ENCODE data around the gene DNAJC8.

- TF ChIP-seq CTCF (IDR thresholded peaks at IDR 0.05) (no peak), POLR2AphosphoS5 (IDR thresholded peaks at IDR 0.05; ENCODE audit: low read depth, low read length) (no peak), USF1 (IDR thresholded peaks at IDR 0.05; ENCODE audit: borderline replicate concordance, low read depth) (no peak)
These were observed 32.5 kb downstream of the DNAJC8 start for GRCh38 chr1:28200234-28200873.
